Suprapubic skin (tissue), 4 donors: Measurements from ENCODE around the gene TSPEAR. TPM values are rescaled to one million over a fixed set of nuclear protein-coding genes. Genes with fewer than 3 reads are reported as not detected.

ENCODE experiments used
- DNase-seq, 2 donors: peaks; one replicate each; pipeline ENCODE4 v3.0.0-alpha.2; 2019; ENCODE audit warnings: low spot score in 2 of 2
- H3K27ac ChIP-seq: fragments of 200-600 bp; sonication (generic); one replicate; pipeline ENCODE4 v1.5.1; 2019
- H3K27me3 ChIP-seq: fragments of 200-600 bp; sonication (generic); one replicate; pipeline ENCODE4 v1.5.1; 2019
- H3K36me3 ChIP-seq: fragments of 200-600 bp; sonication (generic); one replicate; pipeline ENCODE4 v1.5.1; 2019
- H3K4me1 ChIP-seq: fragments of 200-600 bp; sonication (generic); one replicate; pipeline ENCODE4 v1.5.1; 2019
- H3K4me3 ChIP-seq: fragments of 200-600 bp; sonication (generic); one replicate; pipeline ENCODE4 v1.5.1; 2019; ENCODE audit warnings: mild to moderate bottlenecking
- H3K9me3 ChIP-seq: fragments of 200-600 bp; sonication (generic); one replicate; pipeline ENCODE4 v1.5.1; 2019
- EP300 ChIP-seq: sonication (generic); formaldehyde crosslinking; IDR thresholded peaks from one replicate; pipeline ENCODE4 v1.6.1; 2017; ENCODE audit warnings: antibody characterized with exemption
- POLR2A ChIP-seq, 2 donors: fragments of 450-650 bp; IDR thresholded peaks; one replicate each; pipeline ENCODE4 v1.6.1; 2017; ENCODE audit warnings: antibody characterized with exemption in 2 of 2, mild to moderate bottlenecking in 2 of 2, moderate library complexity in 2 of 2
- POLR2AphosphoS5 ChIP-seq, 3 donors: sonication (generic); formaldehyde crosslinking; IDR thresholded peaks; one replicate each; pipeline ENCODE4 v1.6.1; 2017; ENCODE audit warnings: antibody characterized with exemption in 3 of 3
- WGBS: methylation state at CpG from one replicate; pipeline ENCODE4 v1.1.5; 2018; 5-methylcytosine and 5-hydroxymethylcytosine counted together
- total RNA-seq, 4 donors: library from RNA; depleted of rRNA; stranded (reverse); fragments of >200 nt; gene quantifications; one replicate each; pipeline ENCODE4 v1.1.0, GENCODE V29; 2016
- TF ChIP-seq, protein P1 (sequence below), 2 donors: fragments of 200-600 bp in 1 of 2; fragments of 450-650 bp in 1 of 2; sonication (generic) in 1 of 2; IDR thresholded peaks; one replicate each; pipeline ENCODE4 v1.5.1; 2016 to 2019; ENCODE audit warnings: antibody characterized with exemption in 2 of 2, mild to moderate bottlenecking in 1 of 2, moderate library complexity in 1 of 2

TSPEAR gene
- total RNA-seq, 4 donors from 2014 or later = 0.21 to 0.59 (median 0.32) TPM; not detected in 1

DNA sequence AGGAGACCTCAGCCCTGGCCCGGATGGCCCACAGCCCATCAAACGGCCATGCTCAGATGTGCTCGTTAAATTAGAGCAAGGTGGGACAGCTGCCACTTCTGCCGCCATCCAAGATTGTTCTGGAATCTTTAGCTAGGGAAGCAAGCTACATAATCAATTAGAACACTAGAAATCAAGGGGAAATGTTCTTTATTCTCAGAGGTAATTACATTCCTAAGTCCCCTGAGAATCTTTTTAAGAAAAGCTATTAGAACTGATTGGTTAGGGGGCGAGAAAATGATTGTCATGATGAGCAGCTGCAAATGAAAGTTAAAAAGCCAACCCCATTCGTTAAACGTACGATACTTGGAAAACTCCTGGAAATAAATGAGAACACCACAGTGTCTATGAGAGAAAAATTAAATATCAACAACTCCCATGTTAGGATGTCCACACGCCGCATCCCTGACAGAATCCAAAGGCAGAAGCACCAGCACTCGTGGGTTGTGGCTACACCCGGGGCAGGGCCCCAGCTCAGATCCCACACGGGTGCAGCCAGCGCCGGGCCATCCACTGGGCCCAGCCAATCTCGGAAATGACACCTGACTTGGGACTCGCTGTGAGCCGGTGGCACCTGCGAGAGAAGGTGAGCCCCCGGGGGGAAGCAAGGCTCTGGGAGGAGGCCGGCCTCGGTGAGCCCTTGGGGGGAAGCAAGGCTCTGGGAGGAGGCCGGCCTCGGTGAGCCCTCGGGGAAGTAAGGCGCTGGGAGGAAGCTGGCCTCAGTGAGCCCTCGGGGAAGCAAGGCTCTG, 209.0 kb downstream of the TSPEAR start:
- peaks cover 5% of the 10 kb centered on the region for H3K4me1 ChIP-seq
- H3K36me3 ChIP-seq = no peaks in the 10 kb centered on the region
- TF ChIP-seq POLR2A (IDR thresholded peaks at IDR 0.05) (no peak), EP300 (no peak), POLR2AphosphoS5 (IDR thresholded peaks at IDR 0.05) (no peak)
- TF ChIP-seq, protein P1, sequence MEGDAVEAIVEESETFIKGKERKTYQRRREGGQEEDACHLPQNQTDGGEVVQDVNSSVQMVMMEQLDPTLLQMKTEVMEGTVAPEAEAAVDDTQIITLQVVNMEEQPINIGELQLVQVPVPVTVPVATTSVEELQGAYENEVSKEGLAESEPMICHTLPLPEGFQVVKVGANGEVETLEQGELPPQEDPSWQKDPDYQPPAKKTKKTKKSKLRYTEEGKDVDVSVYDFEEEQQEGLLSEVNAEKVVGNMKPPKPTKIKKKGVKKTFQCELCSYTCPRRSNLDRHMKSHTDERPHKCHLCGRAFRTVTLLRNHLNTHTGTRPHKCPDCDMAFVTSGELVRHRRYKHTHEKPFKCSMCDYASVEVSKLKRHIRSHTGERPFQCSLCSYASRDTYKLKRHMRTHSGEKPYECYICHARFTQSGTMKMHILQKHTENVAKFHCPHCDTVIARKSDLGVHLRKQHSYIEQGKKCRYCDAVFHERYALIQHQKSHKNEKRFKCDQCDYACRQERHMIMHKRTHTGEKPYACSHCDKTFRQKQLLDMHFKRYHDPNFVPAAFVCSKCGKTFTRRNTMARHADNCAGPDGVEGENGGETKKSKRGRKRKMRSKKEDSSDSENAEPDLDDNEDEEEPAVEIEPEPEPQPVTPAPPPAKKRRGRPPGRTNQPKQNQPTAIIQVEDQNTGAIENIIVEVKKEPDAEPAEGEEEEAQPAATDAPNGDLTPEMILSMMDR (IDR thresholded peaks at IDR 0.05) = no peak
- H3K27me3 ChIP-seq = peaks cover 22% of the 10 kb centered on the region
- H3K27ac ChIP-seq = no peak overlapping the region
- H3K9me3 ChIP-seq = no peaks in the 10 kb centered on the region
- 90% methylated on average over 25 of the region's 27 CpGs for WGBS
- no peak for DNase-seq
- no peak overlapping the region for H3K4me3 ChIP-seq

DNA sequence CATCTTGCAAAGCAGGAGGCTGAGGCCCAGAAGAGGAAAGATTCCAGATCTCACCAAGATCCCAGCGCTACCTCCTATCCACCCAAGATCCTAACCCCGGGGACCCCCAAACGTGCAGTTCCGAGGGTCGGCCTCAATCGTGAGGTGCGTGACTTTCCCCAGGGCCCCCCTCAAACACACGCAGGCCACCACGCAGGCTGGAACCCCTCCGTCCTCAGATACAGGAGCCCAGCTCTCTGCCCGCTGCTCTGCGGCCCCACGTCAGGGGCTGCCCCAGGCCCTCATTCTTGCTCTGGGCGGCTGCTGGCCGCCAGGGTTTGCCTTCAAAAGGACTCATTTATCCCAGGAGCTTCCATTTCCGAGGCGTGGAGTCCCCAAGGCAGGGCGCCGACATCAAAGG, 211.3 kb downstream of the TSPEAR start:
- DNase-seq = no peak
- Histone ChIP-seq H3K9me3 (no peaks in the 10 kb centered on the region), H3K4me3 (no peak overlapping the region), H3K27me3 (peaks cover 11% of the 10 kb centered on the region), H3K27ac (no peak overlapping the region), H3K4me1 (peaks cover 16% of the 10 kb centered on the region), H3K36me3 (no peaks in the 10 kb centered on the region)
- no peak for TF ChIP-seq POLR2AphosphoS5 (IDR thresholded peaks at IDR 0.05)
- TF ChIP-seq POLR2A (IDR thresholded peaks at IDR 0.05) = no peak
- TF ChIP-seq EP300 = no peak
- WGBS = 85% methylated on average over 19 of the region's 19 CpGs

GRCh38 chr21:44499631-44500030, 211.7 kb downstream of the TSPEAR start:
- WGBS = 88% methylated on average over 12 of the region's 23 CpGs
- H3K36me3 ChIP-seq = no peaks in the 10 kb centered on the region
- no peak overlapping the region for H3K27ac ChIP-seq
- no peak overlapping the region for H3K4me3 ChIP-seq
- no peaks in the 10 kb centered on the region for H3K9me3 ChIP-seq
- peaks cover 11% of the 10 kb centered on the region for H3K27me3 ChIP-seq
- peaks cover 16% of the 10 kb centered on the region for H3K4me1 ChIP-seq
- TF ChIP-seq, protein P1 (IDR thresholded peaks at IDR 0.05) = no peak
- TF ChIP-seq POLR2AphosphoS5 (IDR thresholded peaks at IDR 0.05) (no peak), EP300 (no peak), POLR2A (IDR thresholded peaks at IDR 0.05) (no peak)
- no peak for DNase-seq

DNA sequence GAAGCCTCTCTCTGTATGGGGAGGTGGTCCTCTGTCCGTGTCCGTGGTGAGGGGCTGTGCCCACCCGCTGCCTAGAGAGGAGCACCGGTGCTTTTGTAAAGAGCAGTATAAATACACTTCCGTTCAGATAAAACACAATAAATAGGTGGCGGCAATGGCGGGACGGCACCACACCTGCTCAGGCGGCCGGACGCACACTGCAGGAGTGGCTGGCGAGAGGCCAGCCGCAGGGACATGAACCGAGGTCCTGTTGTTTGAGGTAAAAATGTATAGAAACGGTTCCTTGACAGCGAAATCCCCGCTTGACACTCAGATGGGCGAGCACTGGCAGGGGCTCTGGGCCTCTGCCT, 212.2 kb downstream of the TSPEAR start:
- Histone ChIP-seq H3K4me1 (peaks cover 16% of the 10 kb centered on the region), H3K36me3 (no peaks in the 10 kb centered on the region), H3K27me3 (peaks cover 11% of the 10 kb centered on the region), H3K27ac (no peak overlapping the region), H3K4me3 (no peak overlapping the region), H3K9me3 (no peaks in the 10 kb centered on the region)
- TF ChIP-seq POLR2AphosphoS5 (IDR thresholded peaks at IDR 0.05) (no peak), EP300 (no peak)
- TF ChIP-seq, protein P1 (IDR thresholded peaks at IDR 0.05) = no peak
- no peak for DNase-seq
- 90% methylated on average over 18 of the region's 18 CpGs for WGBS

DNA sequence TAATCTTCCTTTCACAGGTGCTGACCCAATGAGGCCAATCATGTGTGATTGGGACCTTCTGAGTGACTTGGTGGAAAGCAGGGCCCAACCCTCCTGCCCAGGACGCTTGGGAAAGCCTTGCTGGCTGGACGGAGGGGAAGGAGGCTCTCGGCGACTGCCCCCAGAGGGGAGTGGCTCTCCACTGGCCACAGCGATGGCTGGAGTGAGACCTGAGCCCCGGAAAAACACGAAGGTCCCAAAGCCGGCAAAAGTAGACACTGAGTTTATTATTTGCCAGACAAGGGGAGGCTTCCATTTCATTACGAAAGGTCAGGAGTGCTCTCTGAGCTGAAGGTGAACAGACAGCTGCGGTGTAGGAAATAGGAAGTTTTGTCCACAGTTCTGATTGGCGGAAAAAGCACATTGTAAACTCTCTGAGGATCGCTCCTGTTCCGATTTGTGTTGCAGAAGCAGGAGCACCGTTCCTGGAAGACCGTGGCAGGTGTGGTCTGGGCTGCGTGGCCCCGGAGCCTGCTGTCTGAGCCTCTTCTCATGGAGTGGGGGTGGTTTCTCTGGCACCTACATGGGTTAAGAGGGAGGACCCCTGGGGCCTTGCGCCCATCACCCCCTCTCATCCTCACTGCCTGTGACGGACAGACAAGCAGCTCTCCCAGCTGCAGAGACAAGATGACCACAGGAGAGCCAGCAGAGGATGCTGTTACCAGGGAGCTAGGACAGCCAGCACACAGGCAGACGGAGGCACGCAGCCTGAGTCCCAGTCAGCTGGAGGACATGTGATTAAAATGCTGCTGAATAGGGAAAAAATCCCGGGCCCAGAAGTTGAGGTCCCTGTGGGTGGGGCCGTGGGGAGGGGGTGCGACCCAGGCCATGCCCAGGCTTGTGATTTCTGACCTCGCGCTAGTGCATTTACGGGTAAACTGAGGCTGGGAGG, 212.8 kb downstream of the TSPEAR start:
- H3K4me3 ChIP-seq = no peak overlapping the region
- peaks cover 16% of the 10 kb centered on the region for H3K4me1 ChIP-seq
- no peak overlapping the region for H3K27ac ChIP-seq
- TF ChIP-seq, protein P1 (IDR thresholded peaks at IDR 0.05) = no peak
- TF ChIP-seq POLR2A (IDR thresholded peaks at IDR 0.05) (no peak), POLR2AphosphoS5 (IDR thresholded peaks at IDR 0.05) (no peak), EP300 (no peak)
- 90% methylated on average over 26 of the region's 27 CpGs for WGBS
- no peaks in the 10 kb centered on the region for H3K36me3 ChIP-seq
- DNase-seq = no peak
- peaks cover 11% of the 10 kb centered on the region for H3K27me3 ChIP-seq
- no peaks in the 10 kb centered on the region for H3K9me3 ChIP-seq
